Measurements from ENCODE around the gene SERTAD4. TPM values are rescaled to one million over a fixed set of nuclear protein-coding genes. Genes with fewer than 3 reads are reported as not detected.
"Not testable (repeated sequence)": the region's sequence is repeated elsewhere in the genome, so short reads cannot be mapped to it uniquely, and the experiment has no call there.

The SERTAD4 gene
- 3.3 TPM for polyA plus RNA-seq (ENCODE audit: insufficient read length)
- long read RNA-seq, donor 1, full-length matches to known transcripts = 1 of 1 reads
- long read RNA-seq, donor 1, partial matches to known transcripts = 0 of 1 reads
- long read RNA-seq, donor 1, other reads (novel, unspliced or antisense) = 0 of 1 reads
- long read RNA-seq, donor 2 = 0 reads
- long read RNA-seq, donor 3 = 0 reads
- long read RNA-seq, donor 4 = 0 reads
- long read RNA-seq, donor 5, full-length matches to known transcripts = 1 of 1 reads
- long read RNA-seq, donor 5, partial matches to known transcripts = 0 of 1 reads
- long read RNA-seq, donor 5, other reads (novel, unspliced or antisense) = 0 of 1 reads
- long read RNA-seq, donor 6, full-length matches to known transcripts = 1 of 1 reads
- long read RNA-seq, donor 6, partial matches to known transcripts = 0 of 1 reads
- long read RNA-seq, donor 6, other reads (novel, unspliced or antisense) = 0 of 1 reads
- long read RNA-seq, donor 7 = 0 reads
- long read RNA-seq, donor 8 = 0 reads

- DNase-seq = no peak
These were observed at the start of gene SERTAD4 for GRCh38 chr1:210232511-210233215. TSS of gene SERTAD4 (plus strand) at chr1:210232796. CDS start at chr1:210237961, 5,165 bp downstream.

- no peak for DNase-seq
These were observed 47.5 kb upstream of the SERTAD4 start for GRCh38 chr1:210185063-210185462.

GRCh38 chr1:210187849-210188606, 44.6 kb upstream of the SERTAD4 start:
- not testable (repeated sequence) for DNase-seq

- no peak for DNase-seq
These were observed 43.2 kb upstream of the SERTAD4 start for GRCh38 chr1:210189426-210189825.

GRCh38 chr1:210195635-210196160, 36.9 kb upstream of the SERTAD4 start:
- DNase-seq = no peak

GRCh38 chr1:210196266-210196665, 36.3 kb upstream of the SERTAD4 start:
- DNase-seq = not testable (repeated sequence)

GRCh38 chr1:210198840-210199239, 33.8 kb upstream of the SERTAD4 start:
- no peak for DNase-seq

GRCh38 chr1:210200124-210200736, 32.4 kb upstream of the SERTAD4 start:
- no peak for DNase-seq

GRCh38 chr1:210201681-210202080, 30.9 kb upstream of the SERTAD4 start:
- DNase-seq = no peak

- DNase-seq = no peak
These were observed 24.8 kb upstream of the SERTAD4 start for GRCh38 chr1:210207597-210208450.

GRCh38 chr1:210213335-210213734, 19.3 kb upstream of the SERTAD4 start:
- DNase-seq = no peak

GRCh38 chr1:210214573-210215409, 17.8 kb upstream of the SERTAD4 start:
- no peak for DNase-seq

- DNase-seq = no peak
These were observed 15.1 kb upstream of the SERTAD4 start for GRCh38 chr1:210217482-210217881.

- no peak for DNase-seq
These were observed 14.5 kb upstream of the SERTAD4 start for GRCh38 chr1:210218047-210218446.

- DNase-seq = no peak
These were observed 10.1 kb upstream of the SERTAD4 start for GRCh38 chr1:210222340-210223006.

- no peak for DNase-seq
These were observed 9.2 kb upstream of the SERTAD4 start for GRCh38 chr1:210223226-210223904.

GRCh38 chr1:210228158-210228557, 4.4 kb upstream of the SERTAD4 start:
- DNase-seq = no peak

GRCh38 chr1:210230149-210230695, 2.4 kb upstream of the SERTAD4 start:
- DNase-seq = no peak

Measured in left kidney (tissue), 8 donors.